NCI-H1694 (cell line): ENCODE data around the gene LXN.
"Not testable (repeated sequence)": the region's sequence is repeated elsewhere in the genome, so short reads cannot be mapped to it uniquely, and the experiment has no call there.

Source experiments
- DNase-seq: peaks from one replicate; lab custom pipeline; 2025; lab: John Stamatoyannopoulos, UW

The LXN gene, protein sequence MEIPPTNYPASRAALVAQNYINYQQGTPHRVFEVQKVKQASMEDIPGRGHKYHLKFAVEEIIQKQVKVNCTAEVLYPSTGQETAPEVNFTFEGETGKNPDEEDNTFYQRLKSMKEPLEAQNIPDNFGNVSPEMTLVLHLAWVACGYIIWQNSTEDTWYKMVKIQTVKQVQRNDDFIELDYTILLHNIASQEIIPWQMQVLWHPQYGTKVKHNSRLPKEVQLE

DNA sequence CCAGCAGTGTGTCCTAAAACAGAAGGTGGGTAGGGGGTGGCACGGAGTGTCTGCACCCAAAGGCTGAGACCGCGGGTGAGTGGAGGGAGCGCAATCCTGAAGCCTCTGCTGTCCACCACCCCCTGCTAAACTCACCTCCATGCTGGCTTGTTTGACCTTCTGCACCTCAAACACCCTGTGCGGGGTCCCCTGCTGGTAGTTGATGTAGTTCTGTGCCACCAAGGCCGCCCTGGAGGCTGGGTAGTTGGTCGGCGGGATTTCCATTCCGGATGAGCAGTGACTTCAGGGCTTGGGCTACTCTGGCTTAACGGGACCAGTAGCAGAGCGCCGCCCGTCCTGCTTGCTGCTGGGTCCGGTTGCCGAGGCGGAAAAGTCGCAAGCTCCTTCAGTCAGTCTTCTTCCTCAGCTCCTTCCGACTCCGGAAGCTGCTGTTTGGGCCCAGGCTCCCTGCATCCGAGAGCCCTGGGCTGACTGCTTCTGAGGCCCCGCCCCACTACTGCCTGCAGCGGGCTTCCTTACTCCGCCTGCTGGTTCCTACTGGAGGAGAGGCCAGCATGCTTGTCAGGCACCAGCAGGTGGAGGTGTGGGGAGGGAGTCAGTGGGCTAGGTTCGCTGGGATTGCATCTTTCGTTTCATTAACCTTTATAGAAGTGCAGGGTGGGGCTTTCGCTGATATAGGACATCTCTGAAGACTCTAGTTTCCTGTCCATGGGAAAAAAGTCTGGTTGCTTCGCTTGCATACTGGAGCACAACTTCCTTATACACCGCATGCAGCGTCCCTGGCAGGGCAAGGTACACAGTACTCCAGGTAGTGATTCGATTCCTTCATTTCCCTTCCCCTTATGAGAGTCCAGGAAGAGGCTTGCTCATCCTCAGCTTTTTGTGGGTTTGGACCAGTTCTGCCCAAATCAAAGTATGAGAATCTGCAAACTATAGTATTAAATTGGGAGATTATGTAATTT is at the start of gene LXN:
Gene LXN, minus strand, starts transcription at position 434 of the 962 bp plus-strand sequence. Its CDS starts 170 bp downstream, at position 264.
- DNase-seq, result no peak

- DNase-seq, result no peak
Measured at GRCh38 chr3:158722108-158722507, 49.7 kb upstream of the LXN start.

DNA sequence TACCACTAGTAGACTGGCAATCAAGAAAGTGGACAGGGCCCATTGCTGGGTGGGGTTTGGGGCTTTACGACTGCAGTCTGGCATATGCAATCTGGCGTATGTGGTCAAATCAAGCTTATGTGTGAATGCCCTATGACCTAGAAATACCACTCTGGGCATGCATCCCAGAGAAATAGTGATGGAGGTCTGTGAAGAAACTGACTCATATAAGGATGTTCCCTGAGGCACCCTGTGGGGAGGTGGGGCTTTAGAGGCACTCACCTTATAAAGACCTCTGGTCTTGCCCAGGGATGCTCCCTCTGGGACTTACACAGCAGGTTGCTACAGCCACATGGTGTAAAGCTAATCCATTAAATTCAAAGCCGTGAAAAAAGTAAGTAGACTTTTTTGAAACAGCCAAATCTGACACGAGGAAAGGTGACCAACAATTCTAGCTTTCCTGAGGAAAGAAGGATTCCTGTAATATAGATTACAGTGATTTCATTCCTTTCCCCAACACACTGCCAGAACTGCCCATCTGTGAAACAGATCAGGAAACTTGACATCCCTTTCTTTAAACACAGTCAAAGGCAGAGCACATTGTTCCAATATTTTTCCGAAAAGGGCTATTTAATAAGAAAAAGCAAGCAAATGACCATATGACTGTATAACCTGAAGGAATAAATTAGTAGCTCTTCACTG is 46.2 kb upstream of the LXN start:
- no peak for DNase-seq

DNA sequence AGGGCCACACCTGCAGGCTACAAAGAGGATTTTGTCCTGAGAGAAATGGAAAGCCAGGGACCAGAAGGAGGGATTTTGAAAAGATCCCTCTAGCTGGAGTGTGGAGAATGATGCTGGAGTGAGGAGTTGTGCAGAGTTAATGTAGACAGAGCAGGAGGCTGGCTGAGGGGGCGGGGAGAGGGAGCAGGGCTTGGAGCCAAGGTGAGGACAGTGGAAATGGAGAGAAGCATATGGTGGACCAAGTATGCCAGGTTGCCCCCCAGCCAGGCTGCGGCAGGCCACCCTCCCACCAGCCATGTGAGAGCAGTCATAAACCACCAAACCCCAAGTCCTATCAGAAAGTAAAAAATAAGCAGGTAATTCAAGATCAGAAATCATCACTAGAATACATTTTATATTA is 45.1 kb upstream of the LXN start:
- no peak for DNase-seq

GRCh38 chr3:158713094-158713499 is 40.6 kb upstream of the LXN start:
- no peak for DNase-seq

GRCh38 chr3:158712443-158712842 is 40.0 kb upstream of the LXN start:
- DNase-seq, result no peak

DNA sequence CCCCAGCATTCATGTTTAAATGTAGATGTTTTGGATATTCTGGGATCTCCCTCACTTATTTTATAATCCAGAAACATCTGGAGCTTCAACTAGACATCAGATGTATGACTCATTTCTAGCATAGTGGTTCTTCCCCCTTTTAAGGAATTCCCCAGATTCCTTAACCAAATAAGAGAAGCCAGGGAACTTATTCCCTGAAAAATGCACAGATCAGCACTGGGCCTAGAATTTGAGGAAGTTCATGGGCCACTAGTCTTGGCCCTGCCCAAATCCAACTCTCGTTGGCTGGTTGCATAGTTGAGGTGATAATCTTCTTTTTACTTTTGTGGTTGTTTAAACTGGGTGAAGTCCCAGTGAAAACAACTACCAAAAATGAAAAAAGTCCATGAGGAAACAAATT is 39.4 kb upstream of the LXN start:
- DNase-seq, result no peak

GRCh38 chr3:158710601-158711000 is 38.2 kb upstream of the LXN start:
- DNase-seq, result no peak

DNA sequence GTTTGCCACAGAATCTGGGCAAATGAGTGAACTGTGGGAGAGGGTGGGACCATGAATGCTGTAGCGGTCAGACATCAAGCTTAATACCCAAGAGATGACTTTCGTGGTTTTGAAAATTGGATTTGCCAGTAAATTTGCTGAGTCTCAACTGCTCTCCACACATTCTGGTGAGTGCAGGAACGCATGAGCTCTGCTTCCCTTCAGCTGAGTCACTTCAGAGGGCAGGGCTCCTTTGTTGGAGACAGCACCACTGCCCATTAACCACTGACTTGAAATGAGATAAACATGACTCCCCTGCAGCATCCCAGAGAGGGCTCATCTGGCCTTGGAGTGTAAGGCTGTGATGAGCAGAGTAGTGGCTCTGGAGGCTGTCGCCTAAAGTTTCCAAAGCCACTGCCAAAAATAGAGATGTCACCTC is 37.2 kb upstream of the LXN start:
- no peak for DNase-seq

DNA sequence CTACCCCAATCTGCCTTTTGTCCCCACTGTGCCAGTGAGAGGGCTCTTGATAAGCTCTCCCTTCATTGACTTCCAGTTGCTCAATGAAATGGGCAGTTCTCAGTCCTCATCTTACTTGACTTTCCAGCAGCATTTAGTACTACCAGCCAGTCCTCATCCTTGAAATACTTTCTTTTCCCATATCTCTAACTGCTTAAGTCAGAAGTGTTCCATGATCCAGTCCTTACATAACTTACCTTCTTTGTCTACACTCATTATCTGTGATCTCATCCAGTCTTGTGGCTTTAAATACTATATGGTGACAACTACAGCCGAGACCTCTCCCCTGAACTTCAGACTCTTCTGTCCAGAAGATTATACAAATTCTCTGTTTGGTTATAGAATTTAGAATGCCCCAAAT is 31.1 kb upstream of the LXN start:
- DNase-seq, result no peak

DNA sequence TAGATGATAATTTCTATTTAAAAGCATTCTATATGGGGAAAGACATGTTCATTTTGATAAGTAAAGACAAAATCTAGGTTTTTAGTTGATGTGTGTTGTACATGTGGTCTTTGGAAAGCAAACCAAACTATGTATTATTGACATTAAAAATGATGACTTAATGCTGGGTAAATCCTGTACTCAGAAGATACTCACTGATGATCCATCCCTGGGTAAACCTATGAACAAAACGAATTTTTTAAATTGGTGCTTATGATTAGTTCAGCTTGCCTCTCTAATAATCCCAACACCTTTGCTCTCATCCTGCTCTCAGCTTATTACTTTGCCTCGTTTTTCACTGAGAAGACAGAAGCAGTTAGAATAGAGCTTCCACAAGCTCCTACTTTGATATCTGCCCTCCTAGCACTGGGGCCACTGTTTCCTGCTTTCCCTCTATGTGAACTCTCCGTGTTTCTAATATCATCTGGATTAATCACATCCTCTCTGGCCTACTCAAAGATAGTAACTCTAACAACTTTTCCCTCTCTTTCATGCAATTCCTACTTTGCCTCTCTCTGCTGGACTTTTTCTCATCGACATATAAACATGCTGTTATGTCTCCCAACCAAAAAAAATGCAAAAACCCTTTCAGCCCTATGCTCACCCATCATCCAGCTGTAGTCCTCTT is 30.5 kb upstream of the LXN start:
- no peak for DNase-seq

DNA sequence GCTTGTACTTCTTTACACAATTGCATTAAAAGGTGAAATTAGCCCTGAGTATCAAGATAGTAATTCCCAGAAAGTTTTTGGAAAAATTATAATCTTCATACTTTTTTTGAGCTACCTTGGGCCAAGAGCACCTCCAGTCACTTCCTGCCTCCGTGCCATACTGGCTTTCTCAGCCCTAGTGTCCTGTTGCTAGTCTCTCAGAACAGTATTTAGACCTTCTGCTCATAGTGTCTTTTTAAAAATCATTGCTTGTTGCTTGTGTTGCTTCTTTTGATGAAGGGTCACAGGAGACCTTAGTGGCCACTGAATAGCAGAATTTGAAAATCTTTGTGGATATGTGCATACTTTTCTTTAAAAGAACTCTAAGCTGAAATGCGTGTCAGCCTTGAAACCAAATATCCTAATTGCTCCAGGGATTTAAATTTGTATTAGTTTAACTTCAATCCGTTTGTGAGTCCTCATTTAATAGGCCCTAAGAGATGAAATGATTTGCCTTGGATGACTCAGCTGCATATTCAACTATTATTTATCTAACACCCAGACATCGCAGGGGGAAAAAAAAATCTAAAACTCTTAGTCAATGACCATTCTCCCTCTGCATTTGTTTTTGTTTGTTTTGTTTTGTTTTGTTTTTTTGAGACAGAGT is 29.1 kb upstream of the LXN start:
- DNase-seq, result no peak

DNA sequence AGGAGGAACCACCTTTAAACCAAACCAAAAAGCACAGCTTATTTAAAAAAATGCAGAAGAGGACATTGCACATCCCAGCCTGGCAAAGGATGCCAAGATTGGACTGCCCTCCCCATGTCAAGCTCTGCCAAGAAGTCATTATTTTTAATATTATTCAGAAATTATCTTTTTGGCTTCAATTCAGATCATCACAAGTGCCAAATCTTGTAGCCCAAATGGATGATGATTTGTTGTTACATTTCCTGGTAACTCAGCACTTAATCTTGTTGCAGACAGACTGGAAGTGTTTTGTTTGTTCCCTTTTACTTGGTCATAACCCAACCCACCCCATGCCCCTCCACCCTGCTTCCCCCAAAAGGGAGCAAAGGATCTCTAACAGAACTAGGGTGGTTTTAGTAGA is 28.1 kb upstream of the LXN start:
- DNase-seq, result no peak

DNA sequence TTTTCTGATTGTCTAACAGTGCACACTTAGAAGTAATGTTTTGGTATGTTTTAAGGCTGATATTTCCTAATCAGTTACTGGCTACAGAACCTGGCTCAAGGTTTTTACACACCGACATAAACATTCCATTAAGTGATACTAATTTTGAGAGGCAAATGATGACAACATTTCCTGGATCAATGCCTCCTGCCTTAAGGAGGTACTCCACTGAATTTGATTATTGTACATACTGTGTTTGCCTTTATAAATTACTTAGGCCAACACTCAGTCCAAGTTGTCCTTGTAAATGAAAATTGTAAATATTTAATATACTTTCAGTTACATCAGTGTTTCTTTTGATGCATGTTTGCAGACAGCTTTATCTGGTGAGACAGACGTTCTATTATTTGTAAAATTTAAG is 24.2 kb upstream of the LXN start:
- no peak for DNase-seq

- DNase-seq, result not testable (repeated sequence)
Measured at GRCh38 chr3:158693866-158694456, 21.5 kb upstream of the LXN start.

DNA sequence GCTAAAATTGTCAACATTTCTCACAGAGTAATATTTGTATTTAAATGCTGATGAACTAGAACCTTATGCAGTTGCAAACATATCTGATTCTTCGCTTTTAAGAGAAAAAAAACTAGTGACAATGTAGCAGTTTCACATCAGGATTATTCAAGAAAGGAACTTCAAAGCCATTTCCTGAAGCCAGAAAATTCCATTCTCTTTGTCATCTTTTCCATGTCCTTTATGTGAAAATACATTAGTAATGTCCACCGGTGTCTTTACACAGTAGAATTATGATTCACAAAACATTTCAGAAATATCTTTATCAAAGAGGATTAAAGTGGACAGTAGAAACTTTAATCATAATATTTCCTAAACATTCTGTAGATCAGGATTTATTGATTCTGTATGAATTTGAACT is 12.7 kb upstream of the LXN start:
- DNase-seq, result no peak

- DNase-seq, result no peak
Measured at GRCh38 chr3:158683230-158683962, 10.9 kb upstream of the LXN start.

DNA sequence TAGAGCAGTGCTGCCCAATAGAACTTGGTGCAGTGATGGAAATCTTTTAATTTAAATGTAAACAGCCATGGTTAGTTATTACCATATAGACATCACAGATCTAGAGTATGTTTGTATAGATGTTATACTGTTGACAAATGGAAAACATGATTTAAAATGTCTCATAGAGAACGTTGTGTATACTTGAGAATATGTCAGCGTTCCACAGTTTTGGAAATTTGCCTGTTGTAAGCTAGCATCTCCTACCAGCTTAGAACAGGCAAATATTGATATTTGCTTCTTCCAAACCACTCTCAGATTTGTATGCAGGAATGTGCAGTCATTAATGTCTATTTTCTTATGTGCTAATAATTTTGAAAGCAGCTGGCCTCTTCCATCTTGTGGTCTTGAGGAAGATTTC is 8.4 kb upstream of the LXN start:
- DNase-seq, result no peak

DNA sequence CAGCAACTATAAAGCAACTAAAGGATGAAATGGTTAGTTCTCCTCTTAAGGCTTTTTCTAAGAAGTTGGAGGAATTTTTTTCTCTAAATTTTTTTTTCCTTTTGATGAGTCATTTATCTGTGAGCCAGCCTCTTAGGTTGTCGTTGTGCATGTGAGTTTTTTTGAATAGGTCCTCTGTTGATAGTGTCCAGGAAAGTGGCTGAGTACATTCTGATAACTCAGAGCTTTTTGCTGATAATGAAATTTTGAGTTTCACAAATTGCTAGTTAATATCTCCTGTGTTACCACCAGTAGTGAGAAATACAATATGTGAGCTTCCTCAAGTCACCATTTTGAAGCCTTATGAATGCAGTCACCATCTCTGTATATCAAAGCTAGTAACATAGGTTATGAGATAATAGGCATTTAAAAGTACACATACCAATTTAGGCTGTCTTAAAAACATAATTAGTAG is 7.1 kb upstream of the LXN start:
- DNase-seq, result no peak

DNA sequence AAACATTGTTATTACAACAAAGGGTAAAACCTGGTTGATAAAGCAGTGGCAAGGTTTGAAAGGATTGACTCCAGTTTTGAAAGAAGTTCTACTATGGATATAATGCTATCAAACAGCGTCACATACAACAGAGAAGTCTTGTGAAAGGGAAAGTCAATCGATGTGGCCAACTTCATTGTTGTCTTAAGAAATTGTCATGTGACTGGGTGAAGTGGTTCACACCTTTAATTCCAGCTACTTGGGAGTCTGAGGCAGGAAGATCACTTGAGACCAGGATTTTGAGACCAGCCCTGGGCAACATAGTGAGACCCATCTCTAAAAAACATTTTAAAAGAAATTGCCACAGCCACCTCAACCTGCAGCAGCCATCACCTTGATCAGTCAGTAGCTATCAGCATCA is 6.2 kb upstream of the LXN start:
- no peak for DNase-seq

DNA sequence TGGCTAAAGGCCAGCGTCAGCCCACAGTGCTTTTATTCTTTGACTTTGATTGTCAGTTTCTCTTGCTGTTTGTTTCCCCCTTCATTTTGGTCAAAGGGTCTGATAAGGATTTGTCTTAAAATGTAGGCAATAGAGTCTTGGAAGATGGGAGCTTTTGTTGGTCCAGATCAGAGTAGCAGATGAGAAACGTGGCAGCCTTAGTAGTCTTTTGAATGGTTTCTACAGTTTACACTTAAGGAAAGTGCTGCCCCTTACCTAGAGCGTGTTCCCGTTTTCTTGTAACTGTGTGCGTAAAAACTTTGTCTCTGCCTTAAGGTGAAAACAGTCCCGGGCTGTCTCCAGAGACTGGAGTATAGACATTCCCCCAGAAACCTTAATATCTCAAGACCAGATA is 630 bp downstream of the LXN start:
- no peak for DNase-seq
